ENCODE data around the gene GUCY1A2. TPM values are rescaled to one million over a fixed set of nuclear protein-coding genes. Genes with fewer than 3 reads are reported as not detected.

The GUCY1A2 gene
- polyA plus RNA-seq, 1 donor (not counting 4 experiments of a cell fraction or from before 2014, with no cell fraction given), result not detected

DNA sequence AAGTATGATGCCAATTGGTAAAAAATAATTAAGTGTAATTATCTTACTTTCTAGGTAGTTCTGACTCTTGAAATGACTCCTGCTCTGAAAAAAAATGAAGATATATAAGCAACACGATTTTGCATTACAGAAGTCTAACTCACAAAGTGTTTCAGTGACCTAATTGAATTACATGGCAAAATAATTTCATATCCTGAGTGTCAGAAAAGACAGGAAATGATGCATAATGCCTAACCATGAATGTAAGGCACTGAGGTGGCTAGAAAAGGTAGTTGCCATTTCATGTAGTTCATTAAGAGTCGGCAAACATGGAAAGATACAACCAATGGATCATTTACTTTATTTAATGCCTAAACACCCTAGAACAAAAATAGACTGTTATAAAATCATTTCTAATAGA lies 113.5 kb downstream of the GUCY1A2 start:
- dilution Hi-C loops (cut with MboI; ENCODE audit: extremely low pct_ligation_motif_present, low sequenced_read_pairs), result no loop called here
- TF ChIP-seq EZH2 (IDR thresholded peaks at IDR 0.05; ENCODE audit: low read length), result no peak
- TF ChIP-seq, protein P1, sequence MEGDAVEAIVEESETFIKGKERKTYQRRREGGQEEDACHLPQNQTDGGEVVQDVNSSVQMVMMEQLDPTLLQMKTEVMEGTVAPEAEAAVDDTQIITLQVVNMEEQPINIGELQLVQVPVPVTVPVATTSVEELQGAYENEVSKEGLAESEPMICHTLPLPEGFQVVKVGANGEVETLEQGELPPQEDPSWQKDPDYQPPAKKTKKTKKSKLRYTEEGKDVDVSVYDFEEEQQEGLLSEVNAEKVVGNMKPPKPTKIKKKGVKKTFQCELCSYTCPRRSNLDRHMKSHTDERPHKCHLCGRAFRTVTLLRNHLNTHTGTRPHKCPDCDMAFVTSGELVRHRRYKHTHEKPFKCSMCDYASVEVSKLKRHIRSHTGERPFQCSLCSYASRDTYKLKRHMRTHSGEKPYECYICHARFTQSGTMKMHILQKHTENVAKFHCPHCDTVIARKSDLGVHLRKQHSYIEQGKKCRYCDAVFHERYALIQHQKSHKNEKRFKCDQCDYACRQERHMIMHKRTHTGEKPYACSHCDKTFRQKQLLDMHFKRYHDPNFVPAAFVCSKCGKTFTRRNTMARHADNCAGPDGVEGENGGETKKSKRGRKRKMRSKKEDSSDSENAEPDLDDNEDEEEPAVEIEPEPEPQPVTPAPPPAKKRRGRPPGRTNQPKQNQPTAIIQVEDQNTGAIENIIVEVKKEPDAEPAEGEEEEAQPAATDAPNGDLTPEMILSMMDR (optimal IDR thresholded peaks at IDR 0.05 in 1 of 3, IDR thresholded peaks at IDR 0.05 in 1 of 3, conservative IDR thresholded peaks at IDR 0.05 in 1 of 3; ENCODE audit: extremely low read depth in 1 of 3, insufficient read depth in 2 of 3, low read length in 3 of 3), result no peak
- DNase-seq (ENCODE audit: low read depth, low spot score), result no peak

DNA sequence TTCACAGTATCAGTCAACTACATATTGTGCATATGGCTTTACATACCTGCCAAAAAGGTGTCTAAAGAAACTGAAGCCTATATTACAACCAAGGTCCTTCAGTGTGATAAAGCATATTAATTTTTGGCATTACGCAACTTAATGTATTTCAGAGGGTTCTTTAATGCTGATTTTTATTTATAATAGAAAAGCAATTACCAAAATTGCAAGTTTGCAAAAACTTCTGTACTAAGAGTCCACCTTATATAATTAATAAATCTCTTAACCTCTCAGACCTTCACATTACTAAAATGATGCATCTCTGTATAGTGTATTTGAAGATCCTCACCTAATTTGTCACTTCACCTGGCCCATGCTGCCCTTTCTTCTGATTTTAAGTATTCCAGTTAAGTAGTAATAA lies 128.6 kb downstream of the GUCY1A2 start:
- no peak for FAIRE-seq
- dilution Hi-C loops (cut with MboI; ENCODE audit: extremely low pct_ligation_motif_present, low sequenced_read_pairs), result no loop called here

More for the DNA sequence above, 113.5 kb downstream of the GUCY1A2 start:
- Histone ChIP-seq H3K4me3 (ENCODE audit: control insufficient read depth in 2 of 3, extremely low read depth in 1 of 3, insufficient read depth in 2 of 3, low read depth in 1 of 3, low read length in 3 of 3) (no peak overlapping the region), H3K4me1 (ENCODE audit: control insufficient read depth, extremely low read depth, insufficient read depth, low read length) (no peaks in the 10 kb centered on the region), H3K79me2 (ENCODE audit: control insufficient read depth, insufficient read depth, low read length) (no peaks in the 10 kb centered on the region), H3K36me3 (ENCODE audit: control insufficient read depth in 2 of 2, extremely low read depth in 1 of 2, insufficient read depth in 2 of 2, low read length in 2 of 2) (no peaks in the 10 kb centered on the region), H3K9me3 (ENCODE audit: control insufficient read depth, low read depth, low read length) (no peaks in the 10 kb centered on the region), H3K4me2 (ENCODE audit: control insufficient read depth, extremely low read depth, insufficient read depth, low read depth, low read length) (no peak overlapping the region), H3K27me3 (ENCODE audit: control insufficient read depth, extremely low read depth, insufficient read depth, low read length) (no peaks in the 10 kb centered on the region), H3K9ac (ENCODE audit: control insufficient read depth, extremely low read depth, insufficient read depth, low read length) (no peak overlapping the region), H4K20me1 (ENCODE audit: control insufficient read depth, extremely low read depth, insufficient read depth, low read length) (no peaks in the 10 kb centered on the region), H3K9me1 (ENCODE audit: control insufficient read depth, extremely low read depth, insufficient read depth, low read length) (no peaks in the 10 kb centered on the region), H3K27ac (ENCODE audit: control insufficient read depth, insufficient read depth, low read length) (no peak overlapping the region), H2AFZ (ENCODE audit: control insufficient read depth, low read length) (no peak overlapping the region)
- FAIRE-seq, result no peak

More for the DNA sequence above, 128.6 kb downstream of the GUCY1A2 start:
- no peak overlapping the region for H3K9ac ChIP-seq (ENCODE audit: control insufficient read depth, extremely low read depth, insufficient read depth, low read length)
- no peaks in the 10 kb centered on the region for H3K27me3 ChIP-seq (ENCODE audit: control insufficient read depth, extremely low read depth, insufficient read depth, low read length)
- no peak for DNase-seq (ENCODE audit: low read depth, low spot score)
- no peak overlapping the region for H3K4me2 ChIP-seq (ENCODE audit: control insufficient read depth, extremely low read depth, insufficient read depth, low read depth, low read length)
- H2AFZ ChIP-seq (ENCODE audit: control insufficient read depth, low read length), result no peak overlapping the region
- no peaks in the 10 kb centered on the region for H3K36me3 ChIP-seq (ENCODE audit: control insufficient read depth in 2 of 2, extremely low read depth in 1 of 2, insufficient read depth in 2 of 2, low read length in 2 of 2)
- no peaks in the 10 kb centered on the region for H3K79me2 ChIP-seq (ENCODE audit: control insufficient read depth, insufficient read depth, low read length)
- no peaks in the 10 kb centered on the region for H3K9me1 ChIP-seq (ENCODE audit: control insufficient read depth, extremely low read depth, insufficient read depth, low read length)
- H3K9me3 ChIP-seq (ENCODE audit: control insufficient read depth, low read depth, low read length), result no peaks in the 10 kb centered on the region
- no peaks in the 10 kb centered on the region for H3K4me1 ChIP-seq (ENCODE audit: control insufficient read depth, extremely low read depth, insufficient read depth, low read length)
- no peak overlapping the region for H3K4me3 ChIP-seq (ENCODE audit: control insufficient read depth in 2 of 3, extremely low read depth in 1 of 3, insufficient read depth in 2 of 3, low read depth in 1 of 3, low read length in 3 of 3)
- H3K27ac ChIP-seq (ENCODE audit: control insufficient read depth, insufficient read depth, low read length), result no peak overlapping the region
- no peaks in the 10 kb centered on the region for H4K20me1 ChIP-seq (ENCODE audit: control insufficient read depth, extremely low read depth, insufficient read depth, low read length)
- TF ChIP-seq EZH2 (IDR thresholded peaks at IDR 0.05; ENCODE audit: low read length), result no peak
- TF ChIP-seq, protein P1 (optimal IDR thresholded peaks at IDR 0.05 in 1 of 3, IDR thresholded peaks at IDR 0.05 in 1 of 3, conservative IDR thresholded peaks at IDR 0.05 in 1 of 3; ENCODE audit: extremely low read depth in 1 of 3, insufficient read depth in 2 of 3, low read length in 3 of 3), result no peak

Data from keratinocyte (primary cell).